K562 (cell line): ENCODE data around the gene TCF21. TPM values are rescaled to one million over a fixed set of nuclear protein-coding genes. Genes with fewer than 3 reads are reported as not detected.
A peak's percentile ranks its signal among the peaks of the same experiment; 100 is the strongest.

Experiments
- CBFA2T3 ChIP-seq: fragments of 450-650 bp; IDR thresholded peaks from 2 replicates; pipeline ENCODE4 v1.6.1; 2017
- CEBPZ ChIP-seq: fragments of 150-350 bp; IDR thresholded peaks from 2 replicates; pipeline ENCODE4 v1.6.1; 2014; ENCODE audit warnings: low read depth, mild to moderate bottlenecking, low read length, borderline replicate concordance
- CHD7 ChIP-seq: fragments of 200-600 bp; sonication (generic); IDR thresholded peaks from one replicate; pipeline ENCODE4 v1.6.1; 2012; ENCODE audit warnings: mild to moderate bottlenecking, low read depth, low read length, inconsistent platforms
- DMBX1 ChIP-seq: fragments of 250-450 bp; sonication (Bioruptor Pico); IDR thresholded peaks from 2 replicates; pipeline ENCODE4 v1.8.0; 2022; ENCODE audit warnings: inconsistent platforms, mild to moderate bottlenecking, moderate library complexity, borderline replicate concordance
- GABPA ChIP-seq: fragments of 200-800 bp; sonication (Bioruptor generic); conservative IDR thresholded peaks from 2 replicates; pipeline ENCODE4 v1.6.1; 2016; ENCODE audit warnings: low read depth, missing genetic modification characterization, missing compliant biosample characterization
- GATAD2A ChIP-seq: fragments of 450-650 bp; IDR thresholded peaks from 2 replicates; pipeline ENCODE4 v1.6.1; 2017
- JUNB ChIP-seq: fragments of 450-650 bp; formaldehyde crosslinking; conservative IDR thresholded peaks from 2 replicates; pipeline ENCODE4 v1.4.0; 2020; ENCODE audit warnings: mild to moderate bottlenecking
- PHTF2 ChIP-seq: fragments of 250-450 bp; sonication (Bioruptor Pico); IDR thresholded peaks from 2 replicates; pipeline ENCODE4 v1.5.0; 2021; ENCODE audit warnings: mild to moderate bottlenecking
- RNF2 ChIP-seq: sonication (generic); IDR thresholded peaks from 2 replicates; pipeline ENCODE4 v1.6.1; 2016
- TAF7 ChIP-seq: fragments of 450-650 bp; IDR thresholded peaks from 2 replicates; pipeline ENCODE4 v1.6.1; 2016; ENCODE audit warnings: missing genetic modification characterization, missing compliant biosample characterization
- ZNF197 ChIP-seq: fragments of 200-800 bp; sonication (Bioruptor generic); IDR thresholded peaks from 2 replicates; pipeline ENCODE4 v1.6.1; 2016; ENCODE audit warnings: low read depth, missing genetic modification characterization, missing compliant biosample characterization
- ZNF224 ChIP-seq: sonication (generic); formaldehyde crosslinking; IDR thresholded peaks from 2 replicates; pipeline ENCODE4 v1.8.0; 2022; ENCODE audit warnings: mild to moderate bottlenecking, missing genetic modification reagents
- polyA plus RNA-seq, 8 experiments: library from polyadenylated mRNA; depleted of rRNA in 4 of 8; stranded (reverse) in 5 of 8; unstranded in 3 of 8; fragments of >200 nt; fragmentation: Nextera tagmentation in 2 of 8; fragmentation: Illumina TruSeq in 1 of 8; extraction: Ambion mirVana in 2 of 8; extraction: Trizol in 1 of 8; gene quantifications; 2 replicates each; pipeline versions ENCODE4 v1.2.1 to v1.2.3, GENCODE V29; 2011 to 2014; ENCODE audit warnings: inconsistent platforms in 1 of 8, missing spikeins in 1 of 8
- total RNA-seq, 7 experiments: library from RNA; depleted of rRNA in 6 of 7; stranded (reverse); fragments of >200 nt in 6 of 7; fragmentation: Illumina TruSeq in 2 of 7; extraction: Trizol in 2 of 7; gene quantifications; 2 replicates each; pipeline versions ENCODE4 v1.2.1 to v1.2.3, GENCODE V29; 2011 to 2021; ENCODE audit warnings: low replicate concordance in 1 of 7

TCF21 gene
- total and polyA plus RNA-seq, 9 of the 15 experiments (the other 6 are each of a cell fraction or from before 2014, with no cell fraction given) = not detected

DNA sequence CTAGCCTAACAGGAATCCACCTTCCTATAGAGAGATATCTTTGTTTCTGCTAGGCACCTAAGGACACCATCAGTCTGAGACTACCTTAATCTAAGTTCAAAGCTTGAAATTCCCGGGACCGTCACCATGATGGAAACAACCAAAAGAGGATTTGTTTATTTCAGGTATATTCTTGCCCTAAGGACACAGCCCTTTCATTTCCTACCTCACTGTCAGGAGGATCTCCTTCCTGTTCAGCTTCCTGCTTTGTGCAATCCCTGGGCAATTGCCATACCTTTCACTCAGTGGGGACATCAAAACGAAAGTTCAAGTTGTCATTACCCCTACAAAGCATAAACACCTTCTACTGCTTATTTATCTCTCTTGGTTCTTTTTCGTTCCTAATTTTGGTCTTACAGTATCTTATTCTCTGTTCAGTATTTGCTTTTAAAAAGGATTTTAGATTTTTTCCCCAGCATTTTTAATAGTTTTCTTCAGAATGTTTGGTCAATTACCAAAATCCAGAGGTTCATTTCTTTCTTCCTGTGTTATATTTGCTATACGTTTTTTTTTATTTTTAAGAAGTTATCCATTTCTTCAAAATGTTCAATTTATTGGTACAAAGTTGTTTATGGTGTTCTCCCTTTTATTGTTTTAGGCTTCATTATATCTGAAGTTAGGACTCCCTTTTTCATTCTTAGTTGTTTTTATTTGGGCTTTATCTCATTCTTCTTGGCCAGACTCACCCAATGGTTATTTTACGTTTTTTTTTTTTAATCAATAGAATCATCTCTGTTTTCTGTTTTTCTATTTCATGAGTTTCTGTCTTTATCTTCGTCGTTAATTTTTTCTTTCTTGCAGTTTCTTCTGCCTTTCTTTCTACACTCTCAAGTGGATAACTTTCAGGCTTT, 51.1 kb downstream of the TCF21 start (continued):
- TF ChIP-seq CHD7 = no peak
- TF ChIP-seq JUNB (CRISPR knock-in tag) = no peak
- TF ChIP-seq GATAD2A = no peak
- no peak for TF ChIP-seq ZNF224 (CRISPR knock-in tag)
- 0 out of 2 replicates have a peak, but pooled peaks have one; percentile 39 for TF ChIP-seq DMBX1
- peak; percentile 63; the same call in 1 of the 2 replicates for TF ChIP-seq GABPA
- no peak for TF ChIP-seq PHTF2 (CRISPR knock-in tag)
- no peak for TF ChIP-seq RNF2
- no peak for TF ChIP-seq CBFA2T3
- no peak for TF ChIP-seq ZNF197
- no peak for TF ChIP-seq CEBPZ
- no peak for TF ChIP-seq TAF7 (tag)
